GM18505 (cell line): Measurements from ENCODE around the gene ZNF524.

ENCODE experiments used
- ATAC-seq: cut with Tn5 transposase; IDR thresholded peaks from one replicate; pipeline ENCODE4 v1.9.1; 2021; ENCODE audit not compliant: unreplicated experiment
- POLR2A ChIP-seq: IDR thresholded peaks from 4 replicates; pipeline ENCODE4 v1.6.1; 2011; ENCODE audit warnings: borderline replicate concordance; ENCODE audit not compliant: insufficient read depth, insufficient read length; ENCODE audit errors: extremely low read depth

Gene ZNF524

DNA sequence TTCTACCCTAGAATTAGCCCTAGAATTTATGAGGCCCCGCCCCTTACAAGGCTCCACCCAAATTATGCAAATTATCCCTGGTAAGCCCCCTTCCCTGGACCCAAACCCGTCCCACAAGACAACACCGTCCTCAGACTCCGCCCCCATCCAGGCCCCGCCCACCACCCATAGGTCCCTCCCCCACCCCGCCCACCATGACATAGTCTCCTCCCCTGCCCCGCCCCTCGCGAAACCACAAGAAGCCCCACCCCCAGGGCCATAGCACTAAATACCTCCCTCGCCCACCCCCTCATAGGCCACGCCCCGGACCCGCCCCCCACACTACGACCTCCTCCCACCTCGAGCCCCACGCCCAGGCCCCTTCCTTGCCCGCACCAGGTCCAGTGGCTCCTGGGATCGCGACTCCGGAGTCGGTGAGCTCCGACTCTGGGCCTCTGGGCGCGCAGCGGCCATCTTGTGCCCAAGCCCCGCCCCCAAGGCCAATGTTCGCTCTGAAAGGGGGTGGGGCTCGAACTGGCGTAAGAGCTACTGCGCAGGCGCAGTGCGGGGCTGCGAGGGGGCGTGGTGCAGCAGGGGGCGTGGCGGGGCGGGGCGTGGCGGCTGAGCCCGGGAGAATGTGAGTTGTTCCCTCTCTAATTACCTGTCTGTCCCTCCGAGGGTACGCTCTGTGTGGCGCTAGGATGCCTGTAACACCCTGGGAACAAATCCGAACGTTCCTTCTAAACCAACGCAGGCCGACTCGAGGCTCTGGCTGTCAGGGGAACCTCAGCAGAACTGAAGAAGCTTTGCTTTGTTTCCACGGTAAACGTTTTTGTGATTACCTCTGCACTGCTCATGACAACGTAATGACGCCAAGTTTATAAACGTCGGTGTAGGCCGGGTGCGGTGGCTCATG lies 24.3 kb downstream of the ZNF524 start, which contains the start of gene ZNF784:
TSS of gene ZNF784 (minus strand) at position 458 of the 895 bp plus-strand sequence. CDS start at position 453, 5 bp downstream.
- ATAC-seq, result peak; percentile 71
- peak; percentile 83 for TF ChIP-seq POLR2A

DNA sequence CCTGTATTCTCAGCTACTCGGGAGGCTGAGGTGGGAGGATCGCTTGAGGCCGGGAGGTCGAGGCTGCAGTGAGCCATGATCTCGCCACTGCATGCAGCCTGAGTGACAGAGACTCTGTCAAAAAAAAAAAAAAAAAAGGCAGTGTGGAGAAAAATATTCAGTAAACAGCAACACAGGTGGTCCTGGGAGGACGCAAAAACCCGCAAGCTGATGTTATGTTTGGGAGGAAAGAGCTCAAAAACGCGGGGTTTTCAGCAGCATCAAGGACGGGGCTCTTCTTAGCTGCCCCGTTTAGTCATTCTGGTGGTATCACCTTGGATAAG lies 24.9 kb downstream of the ZNF524 start:
- ATAC-seq, result no peak
- no peak for TF ChIP-seq POLR2A

DNA sequence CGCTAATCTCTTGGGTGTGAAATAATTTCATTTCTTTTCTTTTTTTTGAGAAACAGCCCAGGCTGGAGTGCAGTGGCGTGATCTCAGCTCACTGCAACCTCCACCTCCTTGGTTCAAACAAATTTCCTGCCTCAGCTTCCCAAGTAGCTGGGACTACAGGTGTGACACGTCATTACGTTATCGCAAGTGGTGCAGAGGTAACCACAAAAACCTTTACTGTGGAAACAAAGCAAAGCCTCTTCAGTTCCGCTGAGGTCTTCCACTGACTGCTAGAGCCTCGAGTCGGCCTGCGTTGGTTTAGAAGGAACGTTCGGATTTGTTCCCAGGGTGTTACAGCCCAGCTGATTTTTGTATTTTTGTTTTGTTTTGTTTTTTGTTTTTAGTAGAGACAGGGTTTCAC lies 26.3 kb downstream of the ZNF524 start:
- ATAC-seq, result no peak
- TF ChIP-seq POLR2A, result no peak

DNA sequence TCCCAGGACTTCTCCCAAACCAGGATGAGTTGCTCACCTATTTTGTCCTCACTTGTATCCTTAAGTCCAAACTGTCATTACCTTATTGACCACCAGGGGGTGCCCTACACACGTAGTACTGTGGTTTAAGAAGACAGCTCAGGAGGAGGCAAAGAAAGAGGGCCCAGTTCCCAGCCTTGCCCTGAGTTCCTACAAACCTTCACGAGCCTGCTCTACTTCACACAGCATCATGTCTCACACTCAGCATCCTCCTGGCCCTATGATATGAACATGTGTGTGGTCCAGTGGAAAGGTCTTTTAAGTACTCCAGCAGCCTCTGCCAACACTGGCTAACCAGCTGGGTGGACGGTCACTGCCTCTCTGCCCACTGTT lies 32.4 kb downstream of the ZNF524 start:
- no peak for TF ChIP-seq POLR2A
- no peak for ATAC-seq

DNA sequence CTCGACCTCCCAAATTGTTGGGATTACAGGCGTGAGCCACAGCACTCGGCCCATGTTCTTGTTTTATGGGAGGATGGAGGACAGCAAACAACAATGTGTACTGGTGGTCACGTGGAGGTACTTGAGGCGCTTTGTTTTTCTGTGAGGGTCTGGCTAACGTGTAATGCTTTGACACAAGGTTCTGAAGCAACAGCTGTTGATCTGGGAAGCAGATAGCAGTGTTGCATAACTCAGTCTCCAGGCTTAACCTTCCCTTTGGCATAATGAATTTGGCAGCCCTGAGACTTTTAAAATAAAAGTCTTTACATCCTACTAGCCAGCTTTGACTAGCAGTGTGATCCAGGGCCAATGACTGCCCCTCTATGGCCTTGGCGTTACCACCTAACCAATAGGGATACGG lies 33.8 kb downstream of the ZNF524 start:
- no peak for ATAC-seq
- no peak for TF ChIP-seq POLR2A

DNA sequence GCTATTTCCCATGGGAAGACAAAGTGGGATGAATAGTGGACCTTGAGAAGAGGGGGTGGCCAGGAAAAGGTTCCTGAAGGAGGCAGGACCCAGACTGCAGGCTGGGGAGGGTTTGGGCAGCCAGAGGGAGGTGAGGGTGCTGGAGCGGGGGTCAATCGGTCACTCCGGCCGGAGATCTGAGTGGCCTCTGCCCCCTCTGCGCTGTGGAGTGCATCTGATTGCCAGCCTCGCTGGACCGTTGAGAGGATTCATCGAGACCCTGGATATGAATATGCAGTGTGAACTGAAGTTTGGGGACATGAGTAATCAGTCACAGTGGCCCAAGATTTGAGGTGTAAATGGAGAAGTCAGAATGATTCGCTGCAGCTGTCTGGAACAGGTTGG lies 35.2 kb downstream of the ZNF524 start:
- ATAC-seq, result no peak
- no peak for TF ChIP-seq POLR2A

DNA sequence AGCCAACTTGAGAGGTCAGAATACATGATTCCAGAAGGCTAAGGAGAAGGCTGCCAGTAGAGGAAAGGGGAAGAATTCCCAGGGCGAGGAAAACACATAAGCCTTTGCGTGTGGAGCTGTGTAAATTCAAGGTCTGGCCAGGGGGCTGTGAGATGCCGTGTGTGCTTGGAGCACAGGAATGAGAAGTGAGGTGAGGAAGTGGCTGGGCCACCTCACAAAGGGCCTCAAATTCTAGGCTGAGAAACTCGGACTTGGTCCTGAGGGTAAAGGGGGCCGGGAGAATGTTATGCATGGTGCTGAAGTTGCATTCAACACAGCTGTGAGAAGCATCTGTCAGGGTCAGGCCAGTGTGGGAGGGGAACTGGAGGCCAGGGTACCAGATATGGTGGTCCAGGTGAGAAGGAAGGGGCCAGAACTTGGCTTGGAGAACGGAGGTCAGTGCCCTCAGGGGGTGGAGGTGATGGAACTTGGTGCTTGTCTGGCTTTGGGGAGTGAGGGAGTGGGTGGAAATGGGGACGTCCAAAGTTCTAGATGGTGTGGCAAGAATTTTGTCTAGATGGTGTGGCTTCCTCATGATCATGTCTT lies 35.9 kb downstream of the ZNF524 start:
- no peak for TF ChIP-seq POLR2A
- no peak for ATAC-seq

DNA sequence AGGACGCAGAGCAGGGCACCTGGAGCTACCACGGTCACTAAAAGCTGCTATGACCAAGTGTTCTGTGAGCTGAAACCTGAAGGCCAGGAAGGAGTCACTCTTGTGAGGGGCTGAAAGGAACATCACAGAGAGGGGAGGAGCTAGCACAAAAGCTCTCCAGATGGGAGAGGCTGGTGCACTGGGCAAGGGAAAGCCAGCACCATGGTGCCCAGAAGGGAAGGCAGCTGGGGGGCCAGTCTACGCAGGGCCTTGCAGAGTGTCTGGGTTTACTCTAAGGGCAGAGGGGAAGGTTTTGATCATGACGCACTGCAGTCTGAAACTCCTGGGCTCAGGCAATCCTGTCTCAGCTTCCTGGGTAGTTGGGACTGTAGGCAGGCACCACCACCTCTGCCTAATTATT lies 36.6 kb downstream of the ZNF524 start:
- ATAC-seq, result no peak
- TF ChIP-seq POLR2A, result no peak

DNA sequence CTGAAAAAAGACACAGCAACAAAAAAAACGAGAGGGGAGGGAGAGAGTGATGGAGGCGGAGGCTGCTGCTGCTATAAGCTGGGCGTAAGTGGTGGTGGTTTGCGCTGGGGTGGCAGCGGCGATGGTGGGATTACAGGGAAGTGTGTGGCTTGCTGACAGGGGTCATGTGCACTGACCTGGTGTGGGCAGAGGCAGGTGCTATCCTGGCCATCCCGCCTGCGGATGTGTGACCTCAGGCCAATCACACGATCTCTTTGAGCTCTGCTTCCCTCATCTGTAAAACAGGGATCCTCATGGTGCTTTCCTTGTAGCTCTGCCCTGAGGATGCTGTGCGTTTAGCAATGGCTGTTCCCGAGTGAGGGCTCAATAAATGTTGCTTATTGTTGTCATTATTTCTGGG lies 37.4 kb downstream of the ZNF524 start:
- TF ChIP-seq POLR2A, result no peak
- no peak for ATAC-seq

DNA sequence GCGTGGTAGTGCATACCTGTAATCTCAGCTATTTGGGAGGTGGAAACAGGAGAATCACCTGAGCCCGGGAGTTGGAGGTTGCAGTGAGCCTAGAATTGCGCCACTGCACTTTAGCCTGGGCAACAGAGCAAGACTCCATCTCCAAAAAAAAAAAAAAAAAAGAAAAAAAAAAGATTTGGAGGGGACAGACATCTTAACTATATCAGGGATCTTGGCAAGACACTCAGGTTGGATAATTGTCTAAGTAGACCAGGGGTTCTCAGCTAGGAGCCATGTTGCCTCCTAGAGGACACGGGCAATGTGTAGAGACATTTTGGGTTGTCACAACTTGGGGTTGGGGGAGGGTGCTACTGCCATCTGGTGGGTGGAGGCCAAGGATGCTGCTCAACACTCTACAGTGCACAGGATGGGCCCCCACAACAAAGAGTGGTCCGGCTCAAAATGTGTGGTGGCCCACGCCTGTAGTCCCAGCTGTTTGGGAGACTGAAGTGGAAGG lies 38.8 kb downstream of the ZNF524 start:
- peak; percentile 30 for TF ChIP-seq POLR2A
- no peak for ATAC-seq

DNA sequence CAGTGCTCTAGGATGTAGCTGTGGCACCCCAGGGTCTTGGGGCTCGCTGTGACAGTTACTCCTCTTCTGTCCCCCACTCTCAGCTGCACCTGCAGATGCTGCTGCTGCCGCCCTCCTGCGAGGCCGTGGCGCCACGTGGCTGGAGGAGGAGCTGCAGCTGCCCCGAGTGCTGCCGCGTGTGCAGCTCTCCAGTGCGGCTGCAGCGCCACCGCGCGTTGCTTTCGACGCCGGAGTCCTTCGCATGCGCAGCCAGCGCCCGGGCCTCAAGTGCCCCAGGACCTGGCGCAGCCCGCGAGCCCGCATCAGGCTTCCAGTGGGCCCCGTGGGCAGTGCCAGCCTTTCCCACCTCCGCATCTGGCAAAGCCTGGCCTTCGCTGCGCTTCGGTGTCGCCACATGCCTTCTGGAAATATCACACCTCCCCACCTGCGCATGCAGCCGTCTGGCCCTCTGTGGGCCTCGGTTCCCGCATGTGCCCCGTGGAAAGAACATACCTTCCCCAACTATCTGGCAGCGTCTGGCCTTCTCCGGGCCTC lies 40.0 kb downstream of the ZNF524 start:
- ATAC-seq, result no peak
- TF ChIP-seq POLR2A, result peak; percentile 44

DNA sequence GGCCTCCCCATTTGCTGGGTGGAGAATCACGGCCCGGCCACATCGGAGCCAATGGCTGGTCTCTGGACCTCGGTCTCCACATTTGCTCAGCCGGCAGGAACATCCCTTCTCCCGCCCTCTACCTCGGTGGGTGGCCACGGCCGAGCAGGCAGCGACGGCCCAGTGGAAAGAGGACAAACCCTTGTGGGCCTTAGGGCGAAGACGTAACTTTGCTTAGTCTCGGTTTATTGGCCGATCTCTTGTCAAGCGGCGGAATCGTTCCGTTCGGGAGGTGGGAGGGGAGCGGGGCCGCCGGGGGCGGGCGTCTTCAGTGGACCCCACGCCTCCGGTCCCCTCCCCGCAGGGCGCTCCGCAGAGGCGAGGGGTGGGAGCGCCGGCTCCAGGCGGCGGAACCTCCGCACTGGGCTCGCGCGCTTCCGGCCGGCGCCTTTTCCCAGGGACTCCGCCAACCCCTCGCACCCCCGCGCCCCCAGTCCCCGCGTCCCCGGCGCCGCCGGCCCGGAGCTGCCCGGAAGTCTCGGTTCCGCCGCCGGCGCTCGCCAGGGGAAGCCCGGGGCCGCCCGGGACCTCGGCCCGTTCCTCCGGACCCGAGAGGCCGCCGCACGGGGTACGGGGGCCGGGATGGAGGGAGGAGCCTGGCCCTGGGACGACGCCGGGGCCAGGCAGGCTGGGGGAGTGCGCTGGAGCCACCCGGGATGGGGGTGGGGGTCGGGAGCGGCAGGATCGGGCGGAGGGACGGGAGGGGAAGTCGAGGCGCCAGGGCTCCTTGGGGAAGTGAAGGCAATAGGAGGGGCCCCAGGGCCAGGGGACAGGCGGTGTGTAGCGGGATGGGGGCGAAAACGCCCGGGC lies 40.7 kb downstream of the ZNF524 start, which contains the start of gene ZNF580:
TSS of gene ZNF580 (plus strand) at position 426 of the 849 bp plus-strand sequence. CDS start 1,507 bp downstream, outside the sequence.
- ATAC-seq, result no peak
- peak; percentile 20 for TF ChIP-seq POLR2A
